Upper lobe of left lung (tissue), 4 donors: ENCODE data around the gene ABHD17A.

Experiments
- EP300 ChIP-seq, 4 donors: sonication (generic); formaldehyde crosslinking; IDR thresholded peaks; one replicate each; pipeline ENCODE4 v1.5.1; 2017; ENCODE audit warnings: antibody characterized with exemption in 4 of 4, control low read depth in 2 of 4
- POLR2A ChIP-seq, 4 donors: fragments of 450-650 bp; IDR thresholded peaks; one replicate each; pipeline ENCODE4 v1.5.1; 2016 to 2017; ENCODE audit warnings: antibody characterized with exemption in 4 of 4, mild to moderate bottlenecking in 2 of 4
- POLR2AphosphoS5 ChIP-seq, 2 donors: sonication (generic); formaldehyde crosslinking; IDR thresholded peaks; one replicate each; pipeline ENCODE4 v1.5.1; 2017; ENCODE audit warnings: antibody characterized with exemption in 2 of 2
- TF ChIP-seq, protein P1 (sequence below), 6 experiments: fragments of 450-650 bp in 4 of 6; fragments of 200-600 bp in 2 of 6; sonication (generic) in 2 of 6; IDR thresholded peaks; one replicate each; pipeline ENCODE4 v1.5.1; 2016 to 2019; ENCODE audit warnings: antibody characterized with exemption in 6 of 6

DNA sequence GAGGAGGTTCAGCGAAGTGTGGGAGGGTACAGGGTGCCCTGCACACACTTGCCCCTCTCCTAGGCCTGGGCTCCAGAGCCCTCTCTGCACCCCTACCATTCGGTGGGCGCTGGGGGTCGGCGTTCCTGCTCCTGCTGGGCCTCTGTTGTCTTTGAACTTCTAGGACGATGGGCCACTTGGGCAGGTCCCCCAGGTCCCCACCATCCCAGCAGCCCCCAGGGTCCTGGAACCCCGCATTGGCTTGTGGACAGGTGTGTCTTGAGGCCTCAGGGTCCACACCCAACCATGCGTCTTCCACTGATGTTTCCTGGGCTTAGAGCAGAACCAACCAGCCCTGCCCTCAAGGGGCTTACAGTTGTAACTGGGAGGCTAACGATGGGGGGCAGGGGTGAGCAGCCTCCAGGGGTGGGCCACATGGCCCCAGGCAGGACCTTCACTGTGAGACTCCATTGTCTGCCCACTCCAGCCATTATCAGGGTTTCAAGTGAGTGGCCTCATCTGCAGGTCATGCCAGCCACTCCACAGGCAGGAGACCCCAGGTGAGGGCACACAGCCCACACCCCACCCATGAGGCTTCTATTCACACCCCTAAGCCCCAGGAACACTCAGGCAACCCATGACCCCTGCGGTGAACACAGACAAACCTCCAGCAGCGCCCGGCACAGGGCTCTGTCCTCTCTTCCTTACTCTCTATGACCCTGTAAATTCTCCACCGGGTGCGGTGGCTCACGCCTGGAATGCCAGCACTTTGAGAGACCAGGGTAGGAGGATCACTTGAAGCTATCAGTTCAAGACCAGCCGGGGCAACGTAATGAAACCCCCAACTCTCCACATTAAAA is 19.9 kb downstream of the ABHD17A start:
- TF ChIP-seq, protein P1, sequence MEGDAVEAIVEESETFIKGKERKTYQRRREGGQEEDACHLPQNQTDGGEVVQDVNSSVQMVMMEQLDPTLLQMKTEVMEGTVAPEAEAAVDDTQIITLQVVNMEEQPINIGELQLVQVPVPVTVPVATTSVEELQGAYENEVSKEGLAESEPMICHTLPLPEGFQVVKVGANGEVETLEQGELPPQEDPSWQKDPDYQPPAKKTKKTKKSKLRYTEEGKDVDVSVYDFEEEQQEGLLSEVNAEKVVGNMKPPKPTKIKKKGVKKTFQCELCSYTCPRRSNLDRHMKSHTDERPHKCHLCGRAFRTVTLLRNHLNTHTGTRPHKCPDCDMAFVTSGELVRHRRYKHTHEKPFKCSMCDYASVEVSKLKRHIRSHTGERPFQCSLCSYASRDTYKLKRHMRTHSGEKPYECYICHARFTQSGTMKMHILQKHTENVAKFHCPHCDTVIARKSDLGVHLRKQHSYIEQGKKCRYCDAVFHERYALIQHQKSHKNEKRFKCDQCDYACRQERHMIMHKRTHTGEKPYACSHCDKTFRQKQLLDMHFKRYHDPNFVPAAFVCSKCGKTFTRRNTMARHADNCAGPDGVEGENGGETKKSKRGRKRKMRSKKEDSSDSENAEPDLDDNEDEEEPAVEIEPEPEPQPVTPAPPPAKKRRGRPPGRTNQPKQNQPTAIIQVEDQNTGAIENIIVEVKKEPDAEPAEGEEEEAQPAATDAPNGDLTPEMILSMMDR (IDR thresholded peaks at IDR 0.05): no peak
- no peak for TF ChIP-seq POLR2AphosphoS5 (IDR thresholded peaks at IDR 0.05)
- no peak for TF ChIP-seq POLR2A (IDR thresholded peaks at IDR 0.05)
- no peak for TF ChIP-seq EP300 (IDR thresholded peaks at IDR 0.05)
